Calu3 (cell line): Measurements from ENCODE around the gene PARP14. TPM values are rescaled to one million over a fixed set of nuclear protein-coding genes. Genes with fewer than 3 reads are reported as not detected.

ENCODE experiments used
- BruUV-seq: library from RNA; stranded (reverse); fragments of 400-500 nt; replicated peaks from 2 replicates; lab custom pipeline; 2021; lab: Mats Ljungman, UMichigan
- CTCF ChIA-PET: fragments of 300-600 bp; sonication (Branson Sonifier 250); formaldehyde crosslinking; loops from one replicate; lab custom pipeline; 2022; ENCODE audit warnings: antibody characterized with exemption; lab: Charles Lee
- DNase-seq: peaks from one replicate; pipeline ENCODE4 v3.0.0; 2022
- H3K27ac Mint-ChIP-seq: one replicate; pipeline ENCODE4 v1.8.0; 2022; ENCODE audit warnings: mixed read lengths; ENCODE audit not compliant: unreplicated experiment
- H3K27me3 Mint-ChIP-seq: one replicate; pipeline ENCODE4 v1.8.0; 2022; ENCODE audit warnings: mixed read lengths; ENCODE audit not compliant: unreplicated experiment
- H3K36me3 Mint-ChIP-seq: one replicate; pipeline ENCODE4 v1.8.0; 2022; ENCODE audit warnings: mild to moderate bottlenecking, moderate library complexity, mixed read lengths; ENCODE audit not compliant: insufficient read depth, unreplicated experiment
- H3K4me1 Mint-ChIP-seq: one replicate; pipeline ENCODE4 v1.8.0; 2022; ENCODE audit warnings: mild to moderate bottlenecking, low read depth, mixed read lengths; ENCODE audit not compliant: unreplicated experiment
- H3K4me3 Mint-ChIP-seq: one replicate; pipeline ENCODE4 v1.8.0; 2022; ENCODE audit warnings: mild to moderate bottlenecking, low read depth, moderate library complexity, mixed read lengths; ENCODE audit not compliant: unreplicated experiment
- H3K9me3 Mint-ChIP-seq: one replicate; pipeline ENCODE4 v1.8.0; 2022; ENCODE audit warnings: low read depth, mixed read lengths; ENCODE audit not compliant: unreplicated experiment
- intact Hi-C: fragments of 100-400 bp; cut with micrococcal nuclease; formaldehyde crosslinking; loops from one replicate; pipeline ENCODE4 v1.10.0; 2022; ENCODE audit not compliant: unreplicated experiment
- total RNA-seq: library from RNA; stranded (reverse); gene quantifications from 2 replicates; pipeline ENCODE4 v1.2.3, GENCODE V29; 2022
- TF ChIP-seq, protein P1 (sequence below): fragments of 200-600 bp; IDR thresholded peaks from one replicate; pipeline ENCODE4 v1.8.0; 2022; ENCODE audit warnings: antibody characterized with exemption; ENCODE audit not compliant: unreplicated experiment

Gene PARP14
- total RNA-seq, 1 experiment from 2014 or later = 95.5 TPM

DNA sequence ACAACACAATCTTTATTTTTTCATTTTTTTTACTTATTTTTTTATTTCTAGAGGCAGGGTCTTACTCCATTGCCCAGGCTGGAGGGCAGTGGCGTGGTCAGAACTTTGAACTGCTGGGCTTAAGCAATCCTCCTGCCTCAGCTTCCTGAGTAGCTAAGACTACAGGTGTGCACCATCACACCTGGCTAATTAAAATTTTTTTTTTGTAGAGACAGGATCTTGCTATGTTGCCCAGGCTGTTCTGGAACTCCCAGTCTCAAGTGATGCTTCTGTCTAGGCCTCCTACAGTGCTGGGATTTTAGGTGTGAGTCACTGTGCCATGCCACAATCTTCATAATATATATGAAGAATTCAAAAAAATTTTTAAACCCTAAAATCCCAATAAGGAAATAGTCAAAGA lies 92.2 kb downstream of the PARP14 start:
- no peaks in the 10 kb centered on the region for H3K27me3 Mint-ChIP-seq
- no peak overlapping the region for H3K4me3 Mint-ChIP-seq
- no peaks in the 10 kb centered on the region for H3K36me3 Mint-ChIP-seq
- DNase-seq = no peak
- CTCF ChIA-PET = interaction anchor here (0.6 kb wide), 1 partner anchor 1270 kb away, joined by 3 read pairs; no protein-coding TSS in a partner anchor
- no peaks in the 10 kb centered on the region for H3K9me3 Mint-ChIP-seq
- BruUV-seq = no TSS peak
- H3K4me1 Mint-ChIP-seq = no peaks in the 10 kb centered on the region
- TF ChIP-seq, protein P1, sequence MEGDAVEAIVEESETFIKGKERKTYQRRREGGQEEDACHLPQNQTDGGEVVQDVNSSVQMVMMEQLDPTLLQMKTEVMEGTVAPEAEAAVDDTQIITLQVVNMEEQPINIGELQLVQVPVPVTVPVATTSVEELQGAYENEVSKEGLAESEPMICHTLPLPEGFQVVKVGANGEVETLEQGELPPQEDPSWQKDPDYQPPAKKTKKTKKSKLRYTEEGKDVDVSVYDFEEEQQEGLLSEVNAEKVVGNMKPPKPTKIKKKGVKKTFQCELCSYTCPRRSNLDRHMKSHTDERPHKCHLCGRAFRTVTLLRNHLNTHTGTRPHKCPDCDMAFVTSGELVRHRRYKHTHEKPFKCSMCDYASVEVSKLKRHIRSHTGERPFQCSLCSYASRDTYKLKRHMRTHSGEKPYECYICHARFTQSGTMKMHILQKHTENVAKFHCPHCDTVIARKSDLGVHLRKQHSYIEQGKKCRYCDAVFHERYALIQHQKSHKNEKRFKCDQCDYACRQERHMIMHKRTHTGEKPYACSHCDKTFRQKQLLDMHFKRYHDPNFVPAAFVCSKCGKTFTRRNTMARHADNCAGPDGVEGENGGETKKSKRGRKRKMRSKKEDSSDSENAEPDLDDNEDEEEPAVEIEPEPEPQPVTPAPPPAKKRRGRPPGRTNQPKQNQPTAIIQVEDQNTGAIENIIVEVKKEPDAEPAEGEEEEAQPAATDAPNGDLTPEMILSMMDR = no peak
- no peak overlapping the region for H3K27ac Mint-ChIP-seq
- intact Hi-C loops = no loop called here

DNA sequence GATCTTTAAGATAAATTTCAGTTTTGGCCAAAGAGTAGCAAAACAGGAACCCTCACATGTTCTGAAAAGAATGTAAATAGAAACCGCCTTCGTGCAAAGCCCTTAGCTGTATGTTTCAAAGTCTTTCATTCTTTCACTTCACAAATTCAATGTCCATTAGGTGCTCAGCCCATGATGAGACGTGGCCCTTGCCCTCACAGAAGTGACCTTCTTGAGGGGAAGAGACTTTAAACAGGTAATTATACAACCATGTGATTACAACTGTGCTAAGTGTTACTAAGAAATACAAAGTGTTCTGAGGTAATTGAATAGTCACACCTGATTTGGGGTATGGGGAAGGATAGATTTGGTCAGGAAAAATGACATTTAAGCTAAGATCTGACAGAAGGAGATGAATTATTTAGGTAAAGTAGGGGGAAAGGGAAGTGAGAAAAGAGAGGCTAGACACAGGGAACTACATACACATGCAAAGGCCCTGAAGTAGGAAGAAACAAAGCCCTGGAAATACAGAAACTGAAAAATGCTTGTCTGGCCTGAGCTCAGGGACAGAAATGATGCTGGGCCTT lies 93.4 kb downstream of the PARP14 start:
- no TSS peak for BruUV-seq
- Mint-ChIP-seq H3K4me1 (no peaks in the 10 kb centered on the region), H3K4me3 (no peak overlapping the region), H3K36me3 (no peaks in the 10 kb centered on the region), H3K27ac (no peak overlapping the region), H3K9me3 (no peaks in the 10 kb centered on the region), H3K27me3 (no peaks in the 10 kb centered on the region)
- no peak for DNase-seq
- TF ChIP-seq, protein P1 = no peak
- CTCF ChIA-PET = no interaction called here
- intact Hi-C loops = no loop called here

DNA sequence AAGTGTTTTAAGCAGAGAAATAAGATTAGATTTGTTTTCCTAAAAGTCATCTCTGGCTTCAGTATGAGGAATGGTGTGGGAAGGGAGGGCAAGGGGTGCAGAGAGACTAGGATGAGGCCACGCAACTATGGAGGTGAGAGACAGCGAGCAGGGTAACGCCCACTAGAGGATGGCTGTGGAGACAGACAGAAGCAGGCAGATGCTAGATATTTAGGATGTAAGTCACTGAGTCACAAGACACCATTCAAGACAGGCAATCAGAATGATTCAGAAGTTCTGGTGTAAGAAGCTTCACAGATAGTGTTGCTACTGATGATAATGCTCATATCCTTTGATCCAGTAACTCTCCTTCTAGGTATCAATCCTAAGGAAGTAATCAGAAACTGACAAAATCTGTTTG lies 93.9 kb downstream of the PARP14 start:
- no TSS peak for BruUV-seq
- CTCF ChIA-PET = no interaction called here
- Mint-ChIP-seq H3K9me3 (no peaks in the 10 kb centered on the region), H3K4me1 (no peaks in the 10 kb centered on the region), H3K27me3 (no peaks in the 10 kb centered on the region), H3K27ac (no peak overlapping the region), H3K4me3 (no peak overlapping the region), H3K36me3 (no peaks in the 10 kb centered on the region)
- DNase-seq = no peak
- TF ChIP-seq, protein P1 = no peak
- intact Hi-C loops = no loop called here

DNA sequence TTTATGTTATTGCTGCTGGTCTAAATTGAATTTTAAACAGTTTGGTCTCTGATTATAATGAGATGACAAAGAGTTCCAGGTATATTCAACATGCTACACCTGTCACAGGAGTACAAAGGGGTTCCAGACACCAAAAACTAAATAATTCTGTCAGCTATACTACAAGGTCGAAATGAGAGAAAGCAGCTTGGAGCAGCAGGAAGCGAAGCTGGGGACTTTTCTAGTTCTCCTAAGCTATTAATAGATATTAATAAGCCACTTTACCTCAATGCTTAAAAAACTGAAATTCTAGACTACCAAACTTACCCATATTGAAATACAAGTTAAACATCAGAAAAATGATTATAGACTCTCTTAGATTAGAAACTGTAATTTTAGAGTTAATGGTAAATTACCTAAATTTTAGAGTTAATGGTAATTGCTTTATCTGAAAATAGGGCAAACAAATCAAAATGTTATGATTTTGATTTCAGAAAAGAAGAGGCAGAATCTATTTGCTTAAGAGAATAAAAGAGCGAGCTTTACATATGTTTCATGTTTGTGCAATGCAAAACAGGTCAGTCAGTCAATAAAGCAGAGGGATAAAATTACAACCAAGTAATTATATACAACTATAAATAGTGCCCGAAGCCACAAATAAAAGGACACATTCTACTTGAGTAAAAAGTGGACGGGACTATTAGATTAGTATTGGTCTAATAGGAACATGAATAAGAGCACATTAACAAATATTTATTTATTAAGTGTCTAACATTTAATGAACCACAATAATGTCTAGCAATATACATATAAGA lies 96.2 kb downstream of the PARP14 start:
- intact Hi-C loops = no loop called here
- no peak overlapping the region for H3K27ac Mint-ChIP-seq
- H3K4me3 Mint-ChIP-seq = no peak overlapping the region
- no peaks in the 10 kb centered on the region for H3K27me3 Mint-ChIP-seq
- TF ChIP-seq, protein P1 = no peak
- CTCF ChIA-PET = no interaction called here
- H3K9me3 Mint-ChIP-seq = no peaks in the 10 kb centered on the region
- H3K36me3 Mint-ChIP-seq = no peaks in the 10 kb centered on the region
- no TSS peak for BruUV-seq
- H3K4me1 Mint-ChIP-seq = no peaks in the 10 kb centered on the region
- DNase-seq = no peak
